Daoy (cell line): Measurements from ENCODE around the gene RPS5. TPM values are rescaled to one million over a fixed set of nuclear protein-coding genes. Genes with fewer than 3 reads are reported as not detected.

Experiments used
- DNase-seq: peaks from one replicate; pipeline ENCODE4 v3.0.0-alpha.2; 2015; ENCODE audit warnings: low read depth
- total RNA-seq: library from RNA; depleted of rRNA; stranded (reverse); fragments of >200 nt; shearing (Covaris generic); gene quantifications from 2 replicates; pipeline ENCODE4 v1.2.3, GENCODE V29; 2014

Gene RPS5
- total RNA-seq, 1 experiment from 2014 or later: 5,016 TPM

GRCh38 chr19:58385313-58385890 is 1.7 kb upstream of the RPS5 start:
- no peak for DNase-seq

GRCh38 chr19:58385891-58386575 is 1.0 kb upstream of the RPS5 start:
- DNase-seq: no peak

- no peak for DNase-seq
Measured at GRCh38 chr19:58387338-58388174, 487 bp downstream of the RPS5 start.

GRCh38 chr19:58388175-58388526 is 1.1 kb downstream of the RPS5 start:
- no peak for DNase-seq

GRCh38 chr19:58392945-58393724 is 6.1 kb downstream of the RPS5 start:
- no peak for DNase-seq

GRCh38 chr19:58393725-58394033 is 6.6 kb downstream of the RPS5 start:
- DNase-seq: no peak

- DNase-seq: peak; percentile 28
Measured at GRCh38 chr19:58394821-58395219, 7.8 kb downstream of the RPS5 start.

- peak; percentile 63 for DNase-seq
Measured at GRCh38 chr19:58395220-58395978, 8.3 kb downstream of the RPS5 start, which contains the start of gene RNF225. TSS of gene RNF225 (plus strand) at chr19:58395656. CDS start at chr19:58396090, 434 bp downstream.

GRCh38 chr19:58395979-58396627 is 9.0 kb downstream of the RPS5 start:
- DNase-seq: peak; percentile 45

- DNase-seq: no peak
Measured at GRCh38 chr19:58396691-58397532, 9.8 kb downstream of the RPS5 start.

- peak; percentile 32 for DNase-seq
Measured at GRCh38 chr19:58397533-58398037, 10.5 kb downstream of the RPS5 start.

GRCh38 chr19:58398087-58398486 is 11.0 kb downstream of the RPS5 start:
- DNase-seq: no peak

- no peak for DNase-seq
Measured at GRCh38 chr19:58398545-58398944, 11.5 kb downstream of the RPS5 start.

- no peak for DNase-seq
Measured at GRCh38 chr19:58399903-58400302, 12.8 kb downstream of the RPS5 start.

- peak; percentile 30 for DNase-seq
Measured at GRCh38 chr19:58400316-58400915, 13.3 kb downstream of the RPS5 start.

- DNase-seq: peak; percentile 100
Measured at GRCh38 chr19:58400916-58401839, 14.1 kb downstream of the RPS5 start.

GRCh38 chr19:58401840-58402421 is 14.9 kb downstream of the RPS5 start:
- no peak for DNase-seq
